ENCODE results near the gene ENPP4. TPM values are rescaled to one million over a fixed set of nuclear protein-coding genes. Genes with fewer than 3 reads are reported as not detected.

ENPP4 gene
- total and polyA plus RNA-seq, 9 of the 15 experiments (the other 6 are each of a cell fraction or from before 2014, with no cell fraction given), result 0.07 TPM; not detected in 8

GRCh38 chr6:46097366-46097765 lies 32.4 kb upstream of the ENPP4 start (continued):
- TF ChIP-seq, protein P1, sequence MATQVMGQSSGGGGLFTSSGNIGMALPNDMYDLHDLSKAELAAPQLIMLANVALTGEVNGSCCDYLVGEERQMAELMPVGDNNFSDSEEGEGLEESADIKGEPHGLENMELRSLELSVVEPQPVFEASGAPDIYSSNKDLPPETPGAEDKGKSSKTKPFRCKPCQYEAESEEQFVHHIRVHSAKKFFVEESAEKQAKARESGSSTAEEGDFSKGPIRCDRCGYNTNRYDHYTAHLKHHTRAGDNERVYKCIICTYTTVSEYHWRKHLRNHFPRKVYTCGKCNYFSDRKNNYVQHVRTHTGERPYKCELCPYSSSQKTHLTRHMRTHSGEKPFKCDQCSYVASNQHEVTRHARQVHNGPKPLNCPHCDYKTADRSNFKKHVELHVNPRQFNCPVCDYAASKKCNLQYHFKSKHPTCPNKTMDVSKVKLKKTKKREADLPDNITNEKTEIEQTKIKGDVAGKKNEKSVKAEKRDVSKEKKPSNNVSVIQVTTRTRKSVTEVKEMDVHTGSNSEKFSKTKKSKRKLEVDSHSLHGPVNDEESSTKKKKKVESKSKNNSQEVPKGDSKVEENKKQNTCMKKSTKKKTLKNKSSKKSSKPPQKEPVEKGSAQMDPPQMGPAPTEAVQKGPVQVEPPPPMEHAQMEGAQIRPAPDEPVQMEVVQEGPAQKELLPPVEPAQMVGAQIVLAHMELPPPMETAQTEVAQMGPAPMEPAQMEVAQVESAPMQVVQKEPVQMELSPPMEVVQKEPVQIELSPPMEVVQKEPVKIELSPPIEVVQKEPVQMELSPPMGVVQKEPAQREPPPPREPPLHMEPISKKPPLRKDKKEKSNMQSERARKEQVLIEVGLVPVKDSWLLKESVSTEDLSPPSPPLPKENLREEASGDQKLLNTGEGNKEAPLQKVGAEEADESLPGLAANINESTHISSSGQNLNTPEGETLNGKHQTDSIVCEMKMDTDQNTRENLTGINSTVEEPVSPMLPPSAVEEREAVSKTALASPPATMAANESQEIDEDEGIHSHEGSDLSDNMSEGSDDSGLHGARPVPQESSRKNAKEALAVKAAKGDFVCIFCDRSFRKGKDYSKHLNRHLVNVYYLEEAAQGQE (IDR thresholded peaks at IDR 0.05; ENCODE audit: borderline replicate concordance), result no peak
- TF ChIP-seq, protein P1 (CRISPR knock-in tag; IDR thresholded peaks at IDR 0.05; ENCODE audit: low read depth), result no peak
- TF ChIP-seq, protein P2, sequence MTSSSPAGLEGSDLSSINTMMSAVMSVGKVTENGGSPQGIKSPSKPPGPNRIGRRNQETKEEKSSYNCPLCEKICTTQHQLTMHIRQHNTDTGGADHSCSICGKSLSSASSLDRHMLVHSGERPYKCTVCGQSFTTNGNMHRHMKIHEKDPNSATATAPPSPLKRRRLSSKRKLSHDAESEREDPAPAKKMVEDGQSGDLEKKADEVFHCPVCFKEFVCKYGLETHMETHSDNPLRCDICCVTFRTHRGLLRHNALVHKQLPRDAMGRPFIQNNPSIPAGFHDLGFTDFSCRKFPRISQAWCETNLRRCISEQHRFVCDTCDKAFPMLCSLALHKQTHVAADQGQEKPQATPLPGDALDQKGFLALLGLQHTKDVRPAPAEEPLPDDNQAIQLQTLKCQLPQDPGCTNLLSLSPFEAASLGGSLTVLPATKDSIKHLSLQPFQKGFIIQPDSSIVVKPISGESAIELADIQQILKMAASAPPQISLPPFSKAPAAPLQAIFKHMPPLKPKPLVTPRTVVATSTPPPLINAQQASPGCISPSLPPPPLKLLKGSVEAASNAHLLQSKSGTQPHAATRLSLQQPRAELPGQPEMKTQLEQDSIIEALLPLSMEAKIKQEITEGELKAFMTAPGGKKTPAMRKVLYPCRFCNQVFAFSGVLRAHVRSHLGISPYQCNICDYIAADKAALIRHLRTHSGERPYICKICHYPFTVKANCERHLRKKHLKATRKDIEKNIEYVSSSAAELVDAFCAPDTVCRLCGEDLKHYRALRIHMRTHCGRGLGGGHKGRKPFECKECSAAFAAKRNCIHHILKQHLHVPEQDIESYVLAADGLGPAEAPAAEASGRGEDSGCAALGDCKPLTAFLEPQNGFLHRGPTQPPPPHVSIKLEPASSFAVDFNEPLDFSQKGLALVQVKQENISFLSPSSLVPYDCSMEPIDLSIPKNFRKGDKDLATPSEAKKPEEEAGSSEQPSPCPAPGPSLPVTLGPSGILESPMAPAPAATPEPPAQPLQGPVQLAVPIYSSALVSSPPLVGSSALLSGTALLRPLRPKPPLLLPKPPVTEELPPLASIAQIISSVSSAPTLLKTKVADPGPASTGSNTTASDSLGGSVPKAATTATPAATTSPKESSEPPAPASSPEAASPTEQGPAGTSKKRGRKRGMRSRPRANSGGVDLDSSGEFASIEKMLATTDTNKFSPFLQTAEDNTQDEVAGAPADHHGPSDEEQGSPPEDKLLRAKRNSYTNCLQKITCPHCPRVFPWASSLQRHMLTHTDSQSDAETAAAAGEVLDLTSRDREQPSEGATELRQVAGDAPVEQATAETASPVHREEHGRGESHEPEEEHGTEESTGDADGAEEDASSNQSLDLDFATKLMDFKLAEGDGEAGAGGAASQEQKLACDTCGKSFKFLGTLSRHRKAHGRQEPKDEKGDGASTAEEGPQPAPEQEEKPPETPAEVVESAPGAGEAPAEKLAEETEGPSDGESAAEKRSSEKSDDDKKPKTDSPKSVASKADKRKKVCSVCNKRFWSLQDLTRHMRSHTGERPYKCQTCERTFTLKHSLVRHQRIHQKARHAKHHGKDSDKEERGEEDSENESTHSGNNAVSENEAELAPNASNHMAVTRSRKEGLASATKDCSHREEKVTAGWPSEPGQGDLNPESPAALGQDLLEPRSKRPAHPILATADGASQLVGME (CRISPR knock-in tag; IDR thresholded peaks at IDR 0.05), result no peak
- TF ChIP-seq ZNF354B (CRISPR knock-in tag; IDR thresholded peaks at IDR 0.05) (no peak), SMARCB1 (IDR thresholded peaks at IDR 0.05; ENCODE audit: insufficient read length, low read depth) (no peak), XRCC5 (IDR thresholded peaks at IDR 0.05; ENCODE audit: low read depth, low read length) (no peak), POLR3G (IDR thresholded peaks at IDR 0.05; ENCODE audit: extremely low read depth, insufficient read length, insufficient replicate concordance) (no peak), HNRNPK (IDR thresholded peaks at IDR 0.05; ENCODE audit: low read depth, low read length, poor library complexity, severe bottlenecking) (no peak), NFE2 (IDR thresholded peaks at IDR 0.05; ENCODE audit: low read depth) (no peak), GABPA (tag; conservative IDR thresholded peaks at IDR 0.05; ENCODE audit: low read depth) (no peak), TFAM (CRISPR knock-in tag; conservative IDR thresholded peaks at IDR 0.05) (no peak)

Measured in K562 (cell line).